Stomach (tissue), 9 donors: ENCODE results near the gene EPB41L4B. TPM values are rescaled to one million over a fixed set of nuclear protein-coding genes. Genes with fewer than 3 reads are reported as not detected.

Experiments used
- DNase-seq, 2 donors: peaks; one replicate each; pipeline versions ENCODE4 v3.0.0 to v3.0.0-alpha.2; 2013 to 2019
- H3K27ac ChIP-seq, 5 donors: fragments of 200-600 bp in 4 of 5; sonication (generic) in 4 of 5; one replicate each; pipeline ENCODE4 v1.5.1; 2013 to 2019; ENCODE audit warnings: mild to moderate bottlenecking in 1 of 5, moderate library complexity in 1 of 5
- H3K27me3 ChIP-seq, 3 donors: fragments of 200-600 bp; sonication (generic); one replicate each; pipeline ENCODE4 v1.5.1; 2017 to 2019; ENCODE audit warnings: mixed run types in 1 of 3
- H3K36me3 ChIP-seq, 4 donors: fragments of 200-600 bp; sonication (generic); 1 replicate in 3 of 4; 2 replicates in 1 of 4; pipeline ENCODE4 v1.5.1; 2016 to 2019
- H3K4me1 ChIP-seq, 4 donors: fragments of 200-600 bp; sonication (generic); one replicate each; pipeline ENCODE4 v1.5.1; 2016 to 2019
- H3K4me3 ChIP-seq, 4 donors: fragments of 200-600 bp; sonication (generic) in 3 of 4; one replicate each; pipeline ENCODE4 v1.5.1; 2016 to 2019; ENCODE audit warnings: mild to moderate bottlenecking in 1 of 4
- H3K9me3 ChIP-seq, 4 donors: fragments of 200-600 bp; sonication (generic); one replicate each; pipeline ENCODE4 v1.5.1; 2016 to 2019
- CTCF ChIP-seq, 7 experiments: fragments of 450-650 bp in 4 of 7; fragments of 200-600 bp in 3 of 7; sonication (generic) in 3 of 7; IDR thresholded peaks; one replicate each; pipeline ENCODE4 v1.5.1; 2016 to 2019; ENCODE audit warnings: antibody characterized with exemption in 7 of 7, control low read depth in 2 of 7, mild to moderate bottlenecking in 1 of 7
- EP300 ChIP-seq: sonication (generic); formaldehyde crosslinking; IDR thresholded peaks from one replicate; pipeline ENCODE4 v1.6.1; 2017; ENCODE audit warnings: antibody characterized with exemption
- POLR2A ChIP-seq, 4 donors: fragments of 450-650 bp; IDR thresholded peaks; one replicate each; pipeline ENCODE4 v1.6.1; 2016; ENCODE audit warnings: antibody characterized with exemption in 4 of 4, control low read depth in 2 of 4, mild to moderate bottlenecking in 1 of 4, moderate library complexity in 1 of 4
- POLR2AphosphoS5 ChIP-seq, 3 donors: sonication (generic); formaldehyde crosslinking; IDR thresholded peaks; one replicate each; pipeline ENCODE4 v1.6.1; 2016; ENCODE audit warnings: antibody characterized with exemption in 3 of 3
- WGBS, 5 donors: extraction: QIAGEN DNeasy Blood & Tissue Kit in 3 of 5; methylation state at CpG; one replicate each; pipeline versions ENCODE4 v1.1.5 to v1.1.7; 2013 to 2018; 5-methylcytosine and 5-hydroxymethylcytosine counted together
- intact Hi-C: fragments of 100-400 bp; cut with DNase I; formaldehyde crosslinking; loops from one replicate; pipeline ENCODE4 v1.15.1; 2023; ENCODE audit warnings: low total_unique reads
- polyA plus RNA-seq, 3 donors: library from polyadenylated mRNA; stranded (reverse); fragments of 200-250 nt; gene quantifications; one replicate each; pipeline ENCODE4 v1.2.3, GENCODE V29; 2013
- total RNA-seq, 5 donors: library from RNA; depleted of rRNA; stranded (reverse); fragments of >200 nt; gene quantifications; one replicate each; pipeline versions ENCODE4 v1.1.0 to v1.2.3, GENCODE V29; 2014 to 2016
- donor health status: healthy with polysubstance abuse.
- donor health status: Bipolar disorder and iron deficiency.
- donor health status: healthy.

Gene EPB41L4B
- total and polyA plus RNA-seq, 8 donors = 9.2 to 52.4 (median 24.4) TPM

DNA sequence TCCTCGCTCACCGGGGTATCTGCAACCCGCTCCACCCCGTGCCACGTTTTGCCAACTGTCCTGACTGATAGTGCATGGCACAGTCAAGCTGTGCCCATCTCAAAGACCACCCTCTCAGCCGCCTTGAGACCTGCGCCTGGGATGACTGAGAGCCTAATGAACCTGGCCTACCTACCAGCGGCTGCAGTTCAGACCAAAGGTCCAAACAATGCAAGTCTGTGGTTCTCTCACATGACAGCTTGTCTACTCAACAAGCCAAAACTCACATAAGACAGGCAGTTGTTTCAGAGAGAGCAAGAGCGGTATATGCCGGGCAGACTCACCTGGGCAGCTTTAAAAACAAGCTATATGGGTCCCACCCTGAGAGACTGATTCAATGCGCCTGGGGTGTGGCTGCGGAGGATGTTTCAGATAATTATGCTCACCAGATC is 70.5 kb downstream of the EPB41L4B start:
- WGBS, 5 donors = 53 to 89% (median 67%) methylated on average over 9 to 12 of the region's 12 CpGs
- Histone ChIP-seq H3K4me3 (no peak overlapping the region), H3K9me3 (no peaks in the 10 kb centered on the region), H3K27ac (peak overlapping the region; percentile 77 to 90 (median 84)), H3K36me3 (no peaks in the 10 kb centered on the region), H3K27me3 (no peaks in the 10 kb centered on the region), H3K4me1 (peaks cover 25 to 64% (median 48%) of the 10 kb centered on the region in 4 donors)
- DNase-seq = no peak
- intact Hi-C loops = no loop called here
- no peak for TF ChIP-seq CTCF (IDR thresholded peaks at IDR 0.05)
- no peak for TF ChIP-seq POLR2AphosphoS5 (IDR thresholded peaks at IDR 0.05)

GRCh38 chr9:109249615-109250014 is 71.2 kb downstream of the EPB41L4B start:
- H3K9me3 ChIP-seq = no peaks in the 10 kb centered on the region

DNA sequence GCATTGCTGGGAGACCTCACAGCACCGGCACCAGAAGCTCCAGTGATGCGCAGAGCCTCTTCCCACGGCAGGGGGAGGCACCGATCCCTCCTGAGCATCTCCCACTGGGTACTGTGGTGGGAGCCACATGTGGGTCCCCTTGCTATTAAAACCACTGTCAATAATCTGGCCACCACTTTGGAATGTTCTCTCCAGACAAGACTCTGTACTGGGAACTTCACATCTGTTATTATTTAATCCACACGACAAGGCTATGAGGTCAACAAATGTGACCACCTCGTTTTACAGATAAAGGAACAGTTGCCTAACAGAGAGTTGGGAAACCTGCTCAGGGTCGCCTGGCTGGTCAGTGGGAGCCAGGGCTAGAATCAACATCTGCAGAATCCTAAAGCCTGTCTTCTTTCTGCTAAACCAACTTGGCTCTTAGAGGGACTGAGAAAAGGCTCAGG is 72.7 kb downstream of the EPB41L4B start:
- Histone ChIP-seq H3K4me3 (no peak overlapping the region), H3K4me1 (peaks cover 25 to 54% (median 40%) of the 10 kb centered on the region in 4 donors), H3K27me3 (peaks cover 0 to 5% (median 0%) of the 10 kb centered on the region in 3 donors), H3K9me3 (no peaks in the 10 kb centered on the region), H3K36me3 (no peaks in the 10 kb centered on the region), H3K27ac (peak overlapping the region; percentile 13 to 90 (median 24))
- intact Hi-C loops = loop anchor here (5.0 kb wide), 1 partner anchor 69 kb away; no protein-coding TSS in a partner anchor
- TF ChIP-seq CTCF (IDR thresholded peaks at IDR 0.05) (no peak), POLR2AphosphoS5 (IDR thresholded peaks at IDR 0.05) (no peak), EP300 (no peak), POLR2A (IDR thresholded peaks at IDR 0.05) (no peak)
- 58 to 66% (median 63%) methylated on average over 7 of the region's 7 CpGs for WGBS, 5 donors
- DNase-seq = no peak

More at GRCh38 chr9:109249615-109250014, 71.2 kb downstream of the EPB41L4B start:
- Histone ChIP-seq H3K27me3 (peaks cover 0 to 4% (median 0%) of the 10 kb centered on the region in 3 donors), H3K4me3 (no peak overlapping the region), H3K4me1 (peaks cover 25 to 62% (median 48%) of the 10 kb centered on the region in 4 donors), H3K27ac (peak overlapping the region; percentile 77 to 90 (median 84)), H3K36me3 (no peaks in the 10 kb centered on the region)
- WGBS, 5 donors = 84 to 94% (median 89%) methylated on average over 5 of the region's 5 CpGs
- no peak for DNase-seq
- intact Hi-C loops = loop anchor here (5.0 kb wide), 1 partner anchor 68 kb away; no protein-coding TSS in a partner anchor
- TF ChIP-seq CTCF (IDR thresholded peaks at IDR 0.05) = no peak
- no peak for TF ChIP-seq POLR2A (IDR thresholded peaks at IDR 0.05)
- TF ChIP-seq POLR2AphosphoS5 (IDR thresholded peaks at IDR 0.05) = no peak
- no peak for TF ChIP-seq EP300

DNA sequence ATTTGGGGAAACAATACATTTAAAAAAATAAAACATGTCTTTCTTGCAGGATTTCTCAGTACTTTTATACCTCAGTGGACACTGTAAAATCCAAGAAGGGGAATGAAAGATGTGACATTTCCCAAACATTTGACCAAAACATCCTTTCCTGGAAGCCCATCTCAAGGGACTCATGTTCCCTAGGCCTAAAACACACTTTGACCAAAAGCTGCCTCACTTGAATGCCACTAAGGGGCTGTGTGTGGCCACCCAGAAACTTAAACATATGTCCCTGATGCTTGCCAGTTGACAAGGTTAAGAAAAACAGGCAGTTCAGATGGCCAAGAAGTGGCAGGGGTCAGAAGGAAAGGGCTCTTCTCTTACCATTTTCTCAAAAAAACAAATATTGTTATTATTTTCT is 73.6 kb downstream of the EPB41L4B start:
- Histone ChIP-seq H3K4me3 (no peak overlapping the region), H3K27ac (peak overlapping the region in 1 of 5 donors; percentile 90), H3K9me3 (no peaks in the 10 kb centered on the region), H3K4me1 (peaks cover 20 to 47% (median 32%) of the 10 kb centered on the region in 4 donors), H3K36me3 (no peaks in the 10 kb centered on the region), H3K27me3 (peaks cover 0 to 5% (median 0%) of the 10 kb centered on the region in 3 donors)
- TF ChIP-seq POLR2AphosphoS5 (IDR thresholded peaks at IDR 0.05) = no peak
- no peak for TF ChIP-seq POLR2A (IDR thresholded peaks at IDR 0.05)
- no peak for TF ChIP-seq EP300
- no peak for TF ChIP-seq CTCF (IDR thresholded peaks at IDR 0.05)
- no peak for DNase-seq
- intact Hi-C loops = loop anchor here (5.0 kb wide), 1 partner anchor 70 kb away; no protein-coding TSS in a partner anchor
